ENCODE measurements around the gene CDYL. TPM values are rescaled to one million over a fixed set of nuclear protein-coding genes. Genes with fewer than 3 reads are reported as not detected.
A peak's percentile ranks its signal among the peaks of the same experiment; 100 is the strongest.
"Not testable (repeated sequence)": the region's sequence is repeated elsewhere in the genome, so short reads cannot be mapped to it uniquely, and the experiment has no call there.

The CDYL gene
- total RNA-seq, 3 donors from 2014 or later, result 58.9 to 74.9 (median 71.9) TPM

DNA sequence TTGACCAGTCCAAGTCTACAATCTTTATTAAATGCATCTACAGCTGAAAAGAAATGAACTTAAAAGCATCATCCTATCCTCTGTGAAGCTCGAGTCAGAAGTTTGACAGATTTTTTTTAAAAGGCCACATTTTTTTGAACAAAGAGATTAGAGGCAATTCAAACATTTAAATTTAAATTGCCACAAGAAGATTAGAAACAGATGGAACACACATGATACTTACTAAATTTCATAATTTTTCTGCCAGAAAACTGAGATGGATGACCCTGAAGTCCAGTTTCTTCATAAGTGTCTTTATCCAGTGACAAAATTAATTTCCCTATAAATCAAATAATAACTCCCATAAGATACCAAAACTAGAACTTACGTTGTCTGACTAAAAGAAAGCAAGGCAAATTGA, 223.4 kb downstream of the CDYL start:
- H3K36me3 ChIP-seq (ENCODE audit: low read depth), result no peaks in the 10 kb centered on the region
- TF ChIP-seq, protein P1, sequence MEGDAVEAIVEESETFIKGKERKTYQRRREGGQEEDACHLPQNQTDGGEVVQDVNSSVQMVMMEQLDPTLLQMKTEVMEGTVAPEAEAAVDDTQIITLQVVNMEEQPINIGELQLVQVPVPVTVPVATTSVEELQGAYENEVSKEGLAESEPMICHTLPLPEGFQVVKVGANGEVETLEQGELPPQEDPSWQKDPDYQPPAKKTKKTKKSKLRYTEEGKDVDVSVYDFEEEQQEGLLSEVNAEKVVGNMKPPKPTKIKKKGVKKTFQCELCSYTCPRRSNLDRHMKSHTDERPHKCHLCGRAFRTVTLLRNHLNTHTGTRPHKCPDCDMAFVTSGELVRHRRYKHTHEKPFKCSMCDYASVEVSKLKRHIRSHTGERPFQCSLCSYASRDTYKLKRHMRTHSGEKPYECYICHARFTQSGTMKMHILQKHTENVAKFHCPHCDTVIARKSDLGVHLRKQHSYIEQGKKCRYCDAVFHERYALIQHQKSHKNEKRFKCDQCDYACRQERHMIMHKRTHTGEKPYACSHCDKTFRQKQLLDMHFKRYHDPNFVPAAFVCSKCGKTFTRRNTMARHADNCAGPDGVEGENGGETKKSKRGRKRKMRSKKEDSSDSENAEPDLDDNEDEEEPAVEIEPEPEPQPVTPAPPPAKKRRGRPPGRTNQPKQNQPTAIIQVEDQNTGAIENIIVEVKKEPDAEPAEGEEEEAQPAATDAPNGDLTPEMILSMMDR (IDR thresholded peaks at IDR 0.05), result no peak
- ATAC-seq (no peak), DNase-seq (no peak)
- no peak overlapping the region for H3K4me3 ChIP-seq
- intact Hi-C loops (cut with DNase I, micrococcal nuclease), result no loop called here
- H3K9me3 ChIP-seq, result no peaks in the 10 kb centered on the region
- H3K4me1 ChIP-seq (ENCODE audit: low read depth), result no peaks in the 10 kb centered on the region

DNA sequence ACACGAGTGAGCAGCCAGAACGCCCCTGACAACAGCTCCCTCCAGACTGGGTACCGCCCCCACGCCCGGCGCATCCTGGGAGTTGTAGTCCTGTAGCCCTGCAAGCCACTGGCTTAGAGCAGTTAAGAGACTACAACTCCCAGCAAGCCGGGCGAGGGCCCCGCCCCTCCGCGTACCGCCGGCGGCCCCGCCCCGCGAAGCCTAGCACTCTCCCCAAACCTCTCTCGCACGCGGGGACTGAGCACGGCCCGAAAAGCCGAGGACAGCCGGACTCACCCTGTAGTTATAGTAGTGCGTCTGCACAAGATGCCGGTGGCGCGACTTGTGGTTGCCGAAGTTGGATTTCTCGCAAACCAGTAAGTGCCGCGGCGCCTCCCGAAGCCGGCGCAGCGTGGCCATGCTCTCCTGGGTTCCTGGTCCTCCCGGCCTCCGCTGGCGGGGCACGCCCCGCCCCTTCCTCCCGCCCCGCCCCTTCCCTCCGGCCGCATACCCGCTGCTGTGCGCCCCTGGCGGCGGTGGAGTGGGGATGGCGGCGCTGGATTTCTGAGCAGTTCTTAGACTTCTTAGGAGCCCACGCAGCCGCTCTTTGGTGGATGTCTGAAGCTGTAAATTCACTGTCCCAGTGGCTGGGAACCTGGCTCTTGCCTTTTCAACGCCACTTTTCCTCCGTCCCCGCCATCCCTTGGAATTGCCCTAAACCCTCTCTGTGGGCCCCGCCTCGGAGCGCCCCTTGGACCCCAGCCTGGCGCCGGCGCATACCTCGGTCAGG, 227.6 kb downstream of the CDYL start, which contains the start of gene RPP40:
Gene RPP40 (minus strand): TSS at position 434 of the 769 bp plus-strand sequence. CDS start 35 bp downstream, at position 399.
- ATAC-seq (peak; percentile 99), DNase-seq (peak; percentile 97 to 99 (median 99))
- intact Hi-C loops (cut with DNase I, micrococcal nuclease), result no loop called here
- Histone ChIP-seq H3K4me1 (ENCODE audit: low read depth) (no peaks in the 10 kb centered on the region), H3K4me3 (peak within 1 kb of the TSS; percentile 44), H3K36me3 (ENCODE audit: low read depth) (no peaks in the 10 kb centered on the region), H3K9me3 (no peaks in the 10 kb centered on the region)
- TF ChIP-seq, protein P1 (IDR thresholded peaks at IDR 0.05), result peak; percentile 84

DNA sequence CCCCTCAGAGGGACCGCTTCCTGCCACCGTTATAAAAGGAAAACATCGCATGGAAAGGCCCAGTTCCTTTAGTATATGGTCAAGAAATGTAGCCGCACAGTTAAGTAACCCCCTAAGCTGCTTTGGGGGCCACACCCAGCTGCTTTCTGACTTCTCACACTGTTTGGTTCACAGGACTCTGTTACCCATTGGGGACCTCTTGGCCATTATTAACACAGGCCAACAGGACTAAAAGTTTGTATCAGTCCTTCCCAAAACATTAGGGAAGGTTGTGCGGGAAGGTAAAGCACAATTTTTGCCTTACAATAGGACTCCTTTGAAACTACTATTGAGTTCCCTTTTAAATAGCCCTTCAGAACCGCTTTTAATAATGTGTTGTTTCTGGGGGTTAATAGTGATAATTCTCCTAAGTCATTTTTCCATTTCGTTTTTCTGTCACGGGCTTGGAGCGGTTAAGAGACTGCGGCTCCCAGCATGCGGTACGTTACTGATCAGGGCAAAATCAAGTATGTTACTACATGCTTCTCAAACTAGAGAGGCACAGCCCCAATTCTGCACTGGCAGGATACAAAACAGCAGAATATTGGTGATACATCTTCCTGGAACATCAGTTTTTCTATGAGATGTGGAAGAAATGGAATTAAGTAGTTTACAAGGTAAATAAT, 228.3 kb downstream of the CDYL start:
- H3K4me3 ChIP-seq, result no peak overlapping the region
- no peaks in the 10 kb centered on the region for H3K9me3 ChIP-seq
- H3K36me3 ChIP-seq (ENCODE audit: low read depth), result no peaks in the 10 kb centered on the region
- ATAC-seq (no peak), DNase-seq (no peak)
- intact Hi-C loops (cut with DNase I, micrococcal nuclease), result no loop called here
- no peaks in the 10 kb centered on the region for H3K4me1 ChIP-seq (ENCODE audit: low read depth)
- TF ChIP-seq, protein P1 (IDR thresholded peaks at IDR 0.05), result no peak

DNA sequence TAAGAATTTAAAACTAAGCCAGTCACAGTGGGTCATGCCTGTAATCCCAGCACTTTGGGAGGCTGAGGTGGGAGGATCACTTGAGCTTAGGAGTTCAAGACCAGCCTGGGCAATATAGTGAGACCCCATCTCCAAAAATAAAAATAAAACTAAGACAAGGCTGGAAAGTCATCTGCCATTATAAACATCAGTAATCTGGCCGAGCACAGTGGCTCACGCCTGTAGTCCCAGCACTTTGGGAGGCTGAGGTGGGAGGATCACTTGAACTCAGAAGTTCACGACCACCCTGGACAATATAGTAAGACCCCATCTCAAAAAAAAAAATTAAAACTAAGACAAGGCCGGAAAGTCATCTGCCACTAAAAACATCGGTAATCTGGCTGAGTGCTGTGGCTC, 228.8 kb downstream of the CDYL start:
- H3K4me3 ChIP-seq; DNase-seq; ATAC-seq; H3K4me1 ChIP-seq (ENCODE audit: low read depth); H3K36me3 ChIP-seq (ENCODE audit: low read depth); H3K9me3 ChIP-seq; intact Hi-C loops (cut with DNase I, micrococcal nuclease): not testable (repeated sequence)

Other genes with a start within 250 kb of the CDYL start
- 1 to 10 TPM; 3.4 to 5.6 (median 4.1) TPM for gene RPP40, start 227.6 kb downstream of the CDYL start, total RNA-seq